Nephron progenitor cell (in vitro differentiated cells): ENCODE data around the gene POLR3C.
A peak's percentile ranks its signal among the peaks of the same experiment; 100 is the strongest.
"Not testable (repeated sequence)": the region's sequence is repeated elsewhere in the genome, so short reads cannot be mapped to it uniquely, and the experiment has no call there.

Source experiments
- DNase-seq: peaks from one replicate; pipeline ENCODE4 v3.0.0; 2021
- H3K27ac Mint-ChIP-seq: 2 replicates; pipeline ENCODE4 v1.8.0; 2021; ENCODE audit warnings: mild to moderate bottlenecking, moderate library complexity, mixed read lengths
- H3K27me3 Mint-ChIP-seq: 2 replicates; pipeline ENCODE4 v1.8.0; 2021; ENCODE audit warnings: mild to moderate bottlenecking, low read depth, mixed read lengths; ENCODE audit not compliant: poor library complexity
- H3K36me3 Mint-ChIP-seq: 2 replicates; pipeline ENCODE4 v1.8.0; 2021; ENCODE audit warnings: low read depth, mixed read lengths
- H3K4me1 Mint-ChIP-seq: 2 replicates; pipeline ENCODE4 v1.8.0; 2021; ENCODE audit warnings: mixed read lengths
- H3K4me3 Mint-ChIP-seq: 2 replicates; pipeline ENCODE4 v1.8.0; 2021; ENCODE audit warnings: mild to moderate bottlenecking, moderate library complexity, mixed read lengths
- H3K9me3 Mint-ChIP-seq: 2 replicates; pipeline ENCODE4 v1.8.0; 2021; ENCODE audit warnings: mild to moderate bottlenecking, moderate library complexity, mixed read lengths
- CTCF ChIP-seq: fragments of 200-600 bp; sonication (generic); IDR thresholded peaks from 2 replicates; pipeline ENCODE4 v1.5.0; 2021; ENCODE audit warnings: antibody characterized with exemption

The POLR3C gene

GRCh38 chr1:145796753-145797152, 27.2 kb upstream of the POLR3C start:
- peaks cover 88% of the 10 kb centered on the region for H3K36me3 Mint-ChIP-seq
- H3K4me1 Mint-ChIP-seq = no peaks in the 10 kb centered on the region
- no peak overlapping the region for H3K27ac Mint-ChIP-seq
- no peak for DNase-seq
- H3K9me3 Mint-ChIP-seq = peaks cover 55% of the 10 kb centered on the region
- no peak for TF ChIP-seq CTCF
- H3K27me3 Mint-ChIP-seq = no peaks in the 10 kb centered on the region
- H3K4me3 Mint-ChIP-seq = no peak overlapping the region

GRCh38 chr1:145799806-145800205, 24.2 kb upstream of the POLR3C start:
- peaks cover 11% of the 10 kb centered on the region for H3K4me1 Mint-ChIP-seq
- H3K9me3 Mint-ChIP-seq = peaks cover 52% of the 10 kb centered on the region
- no peak overlapping the region for H3K4me3 Mint-ChIP-seq
- peaks cover 64% of the 10 kb centered on the region for H3K36me3 Mint-ChIP-seq
- H3K27me3 Mint-ChIP-seq = no peaks in the 10 kb centered on the region
- TF ChIP-seq CTCF = no peak
- no peak overlapping the region for H3K27ac Mint-ChIP-seq
- no peak for DNase-seq

- Mint-ChIP-seq H3K4me1 (peaks cover 16% of the 10 kb centered on the region), H3K36me3 (peaks cover 34% of the 10 kb centered on the region), H3K27me3 (no peaks in the 10 kb centered on the region), H3K4me3 (no peak overlapping the region), H3K27ac (no peak overlapping the region), H3K9me3 (peaks cover 5% of the 10 kb centered on the region)
- no peak for DNase-seq
- TF ChIP-seq CTCF = no peak
These were observed 19.6 kb upstream of the POLR3C start for GRCh38 chr1:145804235-145805045.

- peaks cover 16% of the 10 kb centered on the region for H3K4me1 Mint-ChIP-seq
- DNase-seq = no peak
- peaks cover 28% of the 10 kb centered on the region for H3K36me3 Mint-ChIP-seq
- H3K4me3 Mint-ChIP-seq = no peak overlapping the region
- H3K9me3 Mint-ChIP-seq = no peaks in the 10 kb centered on the region
- no peak for TF ChIP-seq CTCF
- H3K27ac Mint-ChIP-seq = no peak overlapping the region
- no peaks in the 10 kb centered on the region for H3K27me3 Mint-ChIP-seq
These were observed 18.9 kb upstream of the POLR3C start for GRCh38 chr1:145805057-145805456.

- no peak for TF ChIP-seq CTCF
- H3K27me3 Mint-ChIP-seq = no peaks in the 10 kb centered on the region
- no peak overlapping the region for H3K4me3 Mint-ChIP-seq
- no peaks in the 10 kb centered on the region for H3K9me3 Mint-ChIP-seq
- DNase-seq = no peak
- H3K27ac Mint-ChIP-seq = peak overlapping the region; percentile 13
- peaks cover 16% of the 10 kb centered on the region for H3K4me1 Mint-ChIP-seq
- H3K36me3 Mint-ChIP-seq = peaks cover 20% of the 10 kb centered on the region
These were observed 17.6 kb upstream of the POLR3C start for GRCh38 chr1:145806408-145806807.

GRCh38 chr1:145806844-145807243, 17.2 kb upstream of the POLR3C start:
- peaks cover 16% of the 10 kb centered on the region for H3K4me1 Mint-ChIP-seq
- peaks cover 16% of the 10 kb centered on the region for H3K36me3 Mint-ChIP-seq
- H3K27ac Mint-ChIP-seq = no peak overlapping the region
- no peaks in the 10 kb centered on the region for H3K27me3 Mint-ChIP-seq
- H3K9me3 Mint-ChIP-seq = no peaks in the 10 kb centered on the region
- DNase-seq = no peak
- no peak overlapping the region for H3K4me3 Mint-ChIP-seq
- TF ChIP-seq CTCF = no peak

- H3K36me3 Mint-ChIP-seq, DNase-seq, H3K4me3 Mint-ChIP-seq, H3K27ac Mint-ChIP-seq, H3K9me3 Mint-ChIP-seq, H3K27me3 Mint-ChIP-seq, H3K4me1 Mint-ChIP-seq: not testable (repeated sequence)
These were observed 10.8 kb upstream of the POLR3C start for GRCh38 chr1:145812977-145813810.

- not testable (repeated sequence) for H3K36me3 Mint-ChIP-seq, H3K9me3 Mint-ChIP-seq, H3K27ac Mint-ChIP-seq, H3K27me3 Mint-ChIP-seq, DNase-seq, H3K4me3 Mint-ChIP-seq, H3K4me1 Mint-ChIP-seq
These were observed 5.9 kb upstream of the POLR3C start for GRCh38 chr1:145818095-145818494.
